H9 (cell line): Measurements from ENCODE around the gene GRM3. TPM values are rescaled to one million over a fixed set of nuclear protein-coding genes. Genes with fewer than 3 reads are reported as not detected.

ENCODE experiments used
- DNase-seq: peaks from one replicate; pipeline ENCODE4 v3.0.0-alpha.2; 2017
- H2AFZ ChIP-seq: one replicate; pipeline ENCODE4 v1.6.1; 2013; ENCODE audit warnings: mild to moderate bottlenecking, low read length, control low read depth, moderate library complexity
- H2AK5ac ChIP-seq: 2 replicates; pipeline ENCODE4 v1.6.1; 2013; ENCODE audit warnings: low read length, control low read depth, mixed read lengths; ENCODE audit not compliant: insufficient read length
- H2BK120ac ChIP-seq: one replicate; pipeline ENCODE4 v1.6.1; 2013; ENCODE audit warnings: low read depth, mild to moderate bottlenecking, low read length, control low read depth, inconsistent platforms; ENCODE audit not compliant: poor library complexity, severe bottlenecking
- H2BK12ac ChIP-seq: 2 replicates; pipeline ENCODE4 v1.6.1; 2013; ENCODE audit warnings: low read length, control low read depth, mixed read lengths, low read depth; ENCODE audit not compliant: insufficient read length
- H2BK15ac ChIP-seq: 2 replicates; pipeline ENCODE4 v1.6.1; 2013; ENCODE audit warnings: low read depth, low read length, control low read depth
- H2BK20ac ChIP-seq: one replicate; pipeline ENCODE4 v1.6.1; 2013; ENCODE audit warnings: low read depth, mild to moderate bottlenecking, low read length, control low read depth, inconsistent platforms; ENCODE audit not compliant: poor library complexity, severe bottlenecking
- H2BK5ac ChIP-seq: 2 replicates; pipeline ENCODE4 v1.6.1; 2013; ENCODE audit warnings: low read length, control low read depth, mixed read lengths; ENCODE audit not compliant: insufficient read length
- H3K14ac ChIP-seq: 2 replicates; pipeline ENCODE4 v1.6.1; 2013; ENCODE audit warnings: low read length, control low read depth; ENCODE audit not compliant: insufficient read depth
- H3K18ac ChIP-seq: 2 replicates; pipeline ENCODE4 v1.6.1; 2013; ENCODE audit warnings: low read depth, mild to moderate bottlenecking, mixed read lengths, low read length, control low read depth; ENCODE audit not compliant: insufficient read length
- H3K23ac ChIP-seq: 2 replicates; pipeline ENCODE4 v1.6.1; 2013; ENCODE audit warnings: low read length, control low read depth, mixed read lengths, low read depth; ENCODE audit not compliant: insufficient read length
- H3K23me2 ChIP-seq: 2 replicates; pipeline ENCODE4 v1.6.1; 2013; ENCODE audit warnings: low read depth, mild to moderate bottlenecking, mixed read lengths, low read length, control low read depth; ENCODE audit not compliant: insufficient read length, poor library complexity, severe bottlenecking
- H3K27ac ChIP-seq: 2 replicates; pipeline ENCODE4 v1.5.1; 2013; ENCODE audit warnings: low read length, control low read depth, mixed read lengths, low read depth; ENCODE audit not compliant: insufficient read length
- H3K27me3 ChIP-seq: 2 replicates; pipeline ENCODE4 v1.6.1; 2013; ENCODE audit warnings: low read length, control low read depth, inconsistent platforms; ENCODE audit not compliant: insufficient read depth
- H3K4ac ChIP-seq: 2 replicates; pipeline ENCODE4 v1.6.1; 2013; ENCODE audit warnings: low read depth, mild to moderate bottlenecking, control low read depth, inconsistent platforms, low read length, moderate library complexity
- H3K4me1 ChIP-seq: 2 replicates; pipeline ENCODE4 v1.6.1; 2013; ENCODE audit warnings: low read length, control low read depth, inconsistent platforms; ENCODE audit not compliant: insufficient read depth
- H3K4me2 ChIP-seq: 2 replicates; pipeline ENCODE4 v1.6.1; 2013; ENCODE audit warnings: low read length, control low read depth, mixed read lengths; ENCODE audit not compliant: insufficient read length, insufficient read depth
- H3K56ac ChIP-seq: 2 replicates; pipeline ENCODE4 v1.6.1; 2013; ENCODE audit warnings: low read depth, mild to moderate bottlenecking, mixed read lengths, low read length, control low read depth; ENCODE audit not compliant: insufficient read length
- H3K79me1 ChIP-seq: 2 replicates; pipeline ENCODE4 v1.6.1; 2013; ENCODE audit warnings: low read depth, mild to moderate bottlenecking, moderate library complexity, low read length, control low read depth, inconsistent platforms; ENCODE audit not compliant: insufficient read depth, poor library complexity, severe bottlenecking
- H3K79me2 ChIP-seq: 2 replicates; pipeline ENCODE4 v1.6.1; 2013; ENCODE audit warnings: low read length, control low read depth, inconsistent platforms; ENCODE audit not compliant: insufficient read depth
- H3K9ac ChIP-seq: 2 replicates; pipeline ENCODE4 v1.6.1; 2013; ENCODE audit warnings: low read length, control low read depth, mixed read lengths; ENCODE audit not compliant: insufficient read length; ENCODE audit errors: extremely low read depth
- H3K9me3 ChIP-seq: one replicate; pipeline ENCODE4 v1.6.1; 2013; ENCODE audit warnings: low read depth, low read length, inconsistent platforms; ENCODE audit not compliant: control insufficient read depth
- H3T11ph ChIP-seq: one replicate; pipeline ENCODE4 v1.6.1; 2013; ENCODE audit warnings: mild to moderate bottlenecking, low read length, control low read depth, inconsistent platforms
- H4K20me1 ChIP-seq: one replicate; pipeline ENCODE4 v1.6.1; 2013; ENCODE audit not compliant: control insufficient read depth, insufficient read length, insufficient read depth
- H4K5ac ChIP-seq: 2 replicates; pipeline ENCODE4 v1.6.1; 2013; ENCODE audit warnings: low read depth, mild to moderate bottlenecking, mixed read lengths, low read length, control low read depth; ENCODE audit not compliant: insufficient read length
- H4K8ac ChIP-seq: replicated peaks from 2 replicates; pipeline ENCODE4 v1.6.1; 2013; ENCODE audit warnings: low read length, control low read depth, mixed read lengths, low read depth; ENCODE audit not compliant: insufficient read length
- H4K91ac ChIP-seq: 2 replicates; pipeline ENCODE4 v1.6.1; 2013; ENCODE audit warnings: low read depth, mild to moderate bottlenecking, moderate library complexity, mixed read lengths, low read length, control low read depth; ENCODE audit not compliant: insufficient read length
- H3K27ac Mint-ChIP-seq, 3 experiments: 2 replicates in 2 of 3; 3 replicates in 1 of 3; pipeline ENCODE4 v1.8.0; 2020 to 2021; ENCODE audit warnings: mixed read lengths in 3 of 3, mild to moderate bottlenecking in 1 of 3, moderate library complexity in 1 of 3
- H3K27me3 Mint-ChIP-seq: 2 replicates; pipeline ENCODE4 v1.8.0; 2021; ENCODE audit warnings: low read depth, mild to moderate bottlenecking, moderate library complexity, mixed read lengths
- H3K36me3 Mint-ChIP-seq, 3 experiments: 2 replicates in 2 of 3; 3 replicates in 1 of 3; pipeline ENCODE4 v1.8.0; 2020 to 2021; ENCODE audit warnings: low read depth in 3 of 3, mixed read lengths in 3 of 3; ENCODE audit not compliant: insufficient read depth in 1 of 3
- H3K4me1 Mint-ChIP-seq, 2 experiments: 2 replicates each; pipeline ENCODE4 v1.8.0; 2020; ENCODE audit warnings: mixed read lengths in 2 of 2
- H3K4me3 Mint-ChIP-seq, 2 experiments: 2 replicates in 1 of 2; 3 replicates in 1 of 2; pipeline ENCODE4 v1.8.0; 2020 to 2021; ENCODE audit warnings: mild to moderate bottlenecking in 2 of 2, mixed read lengths in 2 of 2, moderate library complexity in 1 of 2
- H3K9me3 Mint-ChIP-seq, 2 experiments: 2 replicates in 1 of 2; 3 replicates in 1 of 2; pipeline ENCODE4 v1.8.0; 2020; ENCODE audit warnings: mild to moderate bottlenecking in 2 of 2, mixed read lengths in 2 of 2, moderate library complexity in 1 of 2
- WGBS: extraction: QIAGEN DNeasy Blood & Tissue Kit; methylation state at CpG from one replicate; pipeline ENCODE4 v1.1.7; 2013; ENCODE audit warnings: missing lambda C conversion rate, low lambda C conversion rate, mixed read lengths; ENCODE audit not compliant: insufficient read length; ENCODE audit errors: extremely low coverage; 5-methylcytosine and 5-hydroxymethylcytosine counted together
- total RNA-seq: library from RNA; stranded (reverse); gene quantifications from 2 replicates; pipeline ENCODE4 v1.2.1, GENCODE V29; 2021
- TF ChIP-seq, protein P1 (sequence below): fragments of 200-600 bp; sonication (generic); conservative IDR thresholded peaks from 3 replicates; pipeline ENCODE4 v1.8.0; 2021; ENCODE audit warnings: antibody characterized with exemption, mild to moderate bottlenecking

Gene GRM3
- total RNA-seq, 1 experiment from 2014 or later = 0.15 TPM

DNA sequence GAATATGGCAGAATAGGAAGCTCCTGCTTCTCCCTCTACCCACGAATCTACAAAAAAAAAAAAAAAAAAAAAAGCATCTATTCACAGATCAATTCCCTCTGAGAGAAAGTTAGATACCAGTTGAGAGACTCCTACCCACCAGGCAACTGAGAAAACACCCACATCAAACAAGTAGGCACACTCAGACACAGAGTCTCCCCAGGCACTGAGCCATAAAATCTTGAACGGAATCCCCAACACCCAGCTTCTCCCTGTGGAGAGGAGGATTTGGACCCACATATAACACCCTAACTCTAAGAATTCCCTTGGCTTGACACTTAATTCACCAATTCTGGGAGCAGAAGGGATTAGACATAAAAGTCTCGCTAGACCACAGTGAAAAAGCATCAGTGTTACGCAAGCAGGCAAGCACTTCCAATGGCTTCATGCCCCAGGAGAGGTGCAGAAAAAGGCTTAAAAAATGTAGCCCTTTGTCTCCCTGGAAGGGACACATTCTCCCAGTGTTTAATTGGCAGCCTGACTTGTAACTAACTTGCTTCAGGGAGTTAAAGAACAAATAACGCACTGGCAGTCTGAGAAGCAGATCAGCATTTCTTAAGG is 223.6 kb downstream of the GRM3 start:
- H3K4ac ChIP-seq = no peak overlapping the region
- WGBS = no CpG with 5 or more reads among the region's 5 CpGs
- H3K4me1 Mint-ChIP-seq = peaks cover 16 to 23% of the 10 kb centered on the region in 2 experiments
- H4K5ac ChIP-seq = no peak overlapping the region
- H3K36me3 Mint-ChIP-seq = peaks cover 10 to 21% (median 13%) of the 10 kb centered on the region in 3 experiments; a peak in 6 of 7 replicates
- H3K79me2 ChIP-seq = no peaks in the 10 kb centered on the region
- H3K79me1 ChIP-seq = no peaks in the 10 kb centered on the region
- peaks cover 0 to 3% of the 10 kb centered on the region in 2 experiments; a peak in 2 of 5 replicates for H3K9me3 Mint-ChIP-seq
- H3T11ph ChIP-seq = no peak overlapping the region
- peaks cover 3% of the 10 kb centered on the region; the same call in 1 of the 2 replicates for H3K4me1 ChIP-seq
- H3K23ac ChIP-seq = no peak overlapping the region
- H2BK15ac ChIP-seq = no peak overlapping the region
- no peak overlapping the region for H3K27ac ChIP-seq
- H2BK20ac ChIP-seq = no peak overlapping the region
- no peak overlapping the region for H2BK5ac ChIP-seq
- H3K4me2 ChIP-seq = no peak overlapping the region
- no peak overlapping the region for H2AK5ac ChIP-seq
- peak overlapping the region; percentile 26 to 52 (median 46); a peak in 2 of 7 replicates for H3K27ac Mint-ChIP-seq
- H4K8ac ChIP-seq = no peak overlapping the region
- TF ChIP-seq, protein P1, sequence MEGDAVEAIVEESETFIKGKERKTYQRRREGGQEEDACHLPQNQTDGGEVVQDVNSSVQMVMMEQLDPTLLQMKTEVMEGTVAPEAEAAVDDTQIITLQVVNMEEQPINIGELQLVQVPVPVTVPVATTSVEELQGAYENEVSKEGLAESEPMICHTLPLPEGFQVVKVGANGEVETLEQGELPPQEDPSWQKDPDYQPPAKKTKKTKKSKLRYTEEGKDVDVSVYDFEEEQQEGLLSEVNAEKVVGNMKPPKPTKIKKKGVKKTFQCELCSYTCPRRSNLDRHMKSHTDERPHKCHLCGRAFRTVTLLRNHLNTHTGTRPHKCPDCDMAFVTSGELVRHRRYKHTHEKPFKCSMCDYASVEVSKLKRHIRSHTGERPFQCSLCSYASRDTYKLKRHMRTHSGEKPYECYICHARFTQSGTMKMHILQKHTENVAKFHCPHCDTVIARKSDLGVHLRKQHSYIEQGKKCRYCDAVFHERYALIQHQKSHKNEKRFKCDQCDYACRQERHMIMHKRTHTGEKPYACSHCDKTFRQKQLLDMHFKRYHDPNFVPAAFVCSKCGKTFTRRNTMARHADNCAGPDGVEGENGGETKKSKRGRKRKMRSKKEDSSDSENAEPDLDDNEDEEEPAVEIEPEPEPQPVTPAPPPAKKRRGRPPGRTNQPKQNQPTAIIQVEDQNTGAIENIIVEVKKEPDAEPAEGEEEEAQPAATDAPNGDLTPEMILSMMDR = no peak
- no peak overlapping the region for H3K18ac ChIP-seq
- no peaks in the 10 kb centered on the region for H3K9me3 ChIP-seq
- no peaks in the 10 kb centered on the region for H4K20me1 ChIP-seq
- H3K56ac ChIP-seq = no peak overlapping the region
- H3K4me3 Mint-ChIP-seq = no peak overlapping the region
- H3K9ac ChIP-seq = no peak overlapping the region
- H3K23me2 ChIP-seq = no peaks in the 10 kb centered on the region
- no peaks in the 10 kb centered on the region for H3K27me3 ChIP-seq
- no peak overlapping the region for H4K91ac ChIP-seq
- H3K14ac ChIP-seq = no peak overlapping the region
- H2BK120ac ChIP-seq = no peak overlapping the region
- DNase-seq = no peak
- H2AFZ ChIP-seq = no peak overlapping the region
- H2BK12ac ChIP-seq = no peak overlapping the region
- H3K27me3 Mint-ChIP-seq = no peaks in the 10 kb centered on the region
